Caco-2 (cell line): ENCODE data around the gene HNRNPUL1. TPM values are rescaled to one million over a fixed set of nuclear protein-coding genes. Genes with fewer than 3 reads are reported as not detected.
"Not testable (repeated sequence)": the region's sequence is repeated elsewhere in the genome, so short reads cannot be mapped to it uniquely, and the experiment has no call there.

Experiments used
- BruUV-seq: library from RNA; stranded (reverse); fragments of 400-500 nt; replicated peaks from 2 replicates; lab custom pipeline; 2021; lab: Mats Ljungman, UMichigan
- CTCF ChIA-PET: fragments of 300-600 bp; sonication (Branson Sonifier 250); formaldehyde crosslinking; loops from one replicate; lab custom pipeline; 2022; ENCODE audit warnings: antibody characterized with exemption; lab: Charles Lee
- POLR2A ChIA-PET: fragments of 300-600 bp; sonication (Branson Sonifier 250); formaldehyde crosslinking; loops from one replicate; lab custom pipeline; 2022; ENCODE audit warnings: antibody characterized with exemption; lab: Charles Lee
- DNase-seq, 2 experiments: peaks; one replicate each; pipeline versions ENCODE4 v3.0.0 to v3.0.0-alpha.2; 2020 to 2022
- H3K27me3 ChIP-seq: replicated peaks from 2 replicates; pipeline ENCODE4 v1.6.0; 2011; ENCODE audit warnings: low read length; ENCODE audit not compliant: control insufficient read depth, insufficient read depth
- H3K36me3 ChIP-seq: 2 replicates; pipeline ENCODE4 v1.5.1; 2011; ENCODE audit warnings: low read length; ENCODE audit not compliant: control insufficient read depth, insufficient read depth
- H3K4me1 ChIP-seq: fragments of 250-450 bp; sonication (Bioruptor Pico); 2 replicates; pipeline ENCODE4 v1.5.1; 2020; ENCODE audit warnings: mild to moderate bottlenecking
- H3K4me3 ChIP-seq: 2 replicates; pipeline ENCODE4 v1.5.1; 2011; ENCODE audit warnings: low read depth, mild to moderate bottlenecking, control low read depth, low read length
- H3K9me3 ChIP-seq: fragments of 250-450 bp; sonication (Bioruptor Pico); 2 replicates; pipeline ENCODE4 v1.5.1; 2020; ENCODE audit warnings: mild to moderate bottlenecking, moderate library complexity
- H3K27ac Mint-ChIP-seq: one replicate; pipeline ENCODE4 v1.8.0; 2022; ENCODE audit warnings: mixed read lengths; ENCODE audit not compliant: unreplicated experiment
- H3K27me3 Mint-ChIP-seq: one replicate; pipeline ENCODE4 v1.8.0; 2022; ENCODE audit warnings: mixed read lengths; ENCODE audit not compliant: insufficient read depth, unreplicated experiment
- H3K36me3 Mint-ChIP-seq: one replicate; pipeline ENCODE4 v1.8.0; 2022; ENCODE audit warnings: mild to moderate bottlenecking, mixed read lengths; ENCODE audit not compliant: insufficient read depth, unreplicated experiment
- H3K4me1 Mint-ChIP-seq: one replicate; pipeline ENCODE4 v1.8.0; 2022; ENCODE audit warnings: low read depth, mixed read lengths; ENCODE audit not compliant: unreplicated experiment
- H3K4me3 Mint-ChIP-seq: one replicate; pipeline ENCODE4 v1.8.0; 2022; ENCODE audit warnings: mild to moderate bottlenecking, moderate library complexity, mixed read lengths; ENCODE audit not compliant: unreplicated experiment
- H3K9me3 Mint-ChIP-seq: one replicate; pipeline ENCODE4 v1.8.0; 2022; ENCODE audit warnings: mixed read lengths; ENCODE audit not compliant: unreplicated experiment
- CTCF ChIP-seq, 2 experiments: fragments of 200-600 bp in 1 of 2; IDR thresholded peaks; 1 replicate in 1 of 2; 2 replicates in 1 of 2; pipeline versions ENCODE4 v1.5.1 to v1.8.0; 2011 to 2022; ENCODE audit warnings: antibody characterized with exemption in 1 of 2, control low read depth in 1 of 2, inconsistent platforms in 1 of 2, low read depth in 1 of 2, low read length in 1 of 2, mild to moderate bottlenecking in 1 of 2, moderate library complexity in 1 of 2; ENCODE audit not compliant: insufficient read depth in 1 of 2, severe bottlenecking in 1 of 2, unreplicated experiment in 1 of 2
- intact Hi-C: fragments of 100-400 bp; cut with micrococcal nuclease; formaldehyde crosslinking; loops from one replicate; pipeline ENCODE4 v1.10.0; 2022; ENCODE audit not compliant: unreplicated experiment
- total RNA-seq: library from RNA; stranded (reverse); gene quantifications from 2 replicates; pipeline ENCODE4 v1.2.3, GENCODE V29; 2022

Gene HNRNPUL1
- total RNA-seq, 1 experiment from 2014 or later = 322 TPM

GRCh38 chr19:41341669-41342490, 77.7 kb downstream of the HNRNPUL1 start:
- H3K4me3 ChIP-seq = no peak overlapping the region
- H3K4me1 ChIP-seq = no peaks in the 10 kb centered on the region
- no TSS peak for BruUV-seq
- CTCF ChIA-PET = interaction anchor here (0.5 to 1.8 kb wide), 17 partner anchors 11 to 679 kb away, joined by 3 to 19 read pairs (median 4); partner anchors contain the start of genes B3GNT8, B9D2 and DMAC2
- no peaks in the 10 kb centered on the region for H3K27me3 ChIP-seq
- peaks cover 12% of the 10 kb centered on the region for H3K36me3 Mint-ChIP-seq
- H3K27ac Mint-ChIP-seq = no peak overlapping the region
- H3K9me3 Mint-ChIP-seq = no peaks in the 10 kb centered on the region
- H3K36me3 ChIP-seq = no peaks in the 10 kb centered on the region
- intact Hi-C loops = loop anchor here (1.0 to 10.0 kb wide), 3 partner anchors 10 to 223 kb away; no protein-coding TSS in a partner anchor
- no peaks in the 10 kb centered on the region for H3K9me3 ChIP-seq
- H3K4me3 Mint-ChIP-seq = no peak overlapping the region
- TF ChIP-seq CTCF (IDR thresholded peaks at IDR 0.05; ENCODE audit: insufficient read depth in 1 of 2, low read depth in 1 of 2, low read length in 1 of 2, severe bottlenecking in 1 of 2, unreplicated experiment in 1 of 2) = peak; percentile 53 to 84
- H3K4me1 Mint-ChIP-seq = no peaks in the 10 kb centered on the region
- POLR2A ChIA-PET = no interaction called here
- peak; percentile 68 to 73 for DNase-seq
- no peaks in the 10 kb centered on the region for H3K27me3 Mint-ChIP-seq

DNA sequence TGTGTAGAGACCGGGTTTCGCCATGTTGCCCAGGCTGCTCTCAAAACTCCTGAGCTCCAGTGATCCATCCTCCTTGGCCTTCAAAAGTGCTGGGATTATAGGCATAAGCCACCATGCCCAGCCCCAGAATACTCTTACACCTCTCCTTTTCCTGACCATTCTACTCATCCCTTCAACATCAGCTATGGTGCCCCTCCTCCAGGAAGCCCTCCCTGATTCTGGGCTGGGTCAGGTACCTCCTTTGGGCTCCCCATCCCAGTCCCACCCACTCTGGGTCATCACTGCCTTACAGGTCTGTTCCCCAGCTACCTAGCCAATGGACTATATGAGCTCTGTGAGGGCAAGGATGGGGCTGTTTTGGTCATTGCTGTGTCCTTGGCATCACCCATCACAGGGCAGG, 80.0 kb downstream of the HNRNPUL1 start:
- Mint-ChIP-seq H3K4me1 (no peaks in the 10 kb centered on the region), H3K4me3 (no peak overlapping the region), H3K9me3 (no peaks in the 10 kb centered on the region), H3K27me3 (no peaks in the 10 kb centered on the region), H3K27ac (no peak overlapping the region), H3K36me3 (peaks cover 13% of the 10 kb centered on the region)
- no peaks in the 10 kb centered on the region for H3K9me3 ChIP-seq
- no peaks in the 10 kb centered on the region for H3K4me1 ChIP-seq
- no peaks in the 10 kb centered on the region for H3K36me3 ChIP-seq
- H3K27me3 ChIP-seq = no peaks in the 10 kb centered on the region
- no peak for TF ChIP-seq CTCF (IDR thresholded peaks at IDR 0.05; ENCODE audit: insufficient read depth in 1 of 2, low read depth in 1 of 2, low read length in 1 of 2, severe bottlenecking in 1 of 2, unreplicated experiment in 1 of 2)
- BruUV-seq = no TSS peak
- no peak overlapping the region for H3K4me3 ChIP-seq
- CTCF ChIA-PET = no interaction called here
- POLR2A ChIA-PET = no interaction called here
- DNase-seq = no peak
- intact Hi-C loops = loop anchor here (10.0 kb wide), 1 partner anchor 221 kb away; no protein-coding TSS in a partner anchor

- POLR2A ChIA-PET, H3K4me3 Mint-ChIP-seq, BruUV-seq, DNase-seq, H3K9me3 Mint-ChIP-seq, H3K36me3 ChIP-seq, H3K27ac Mint-ChIP-seq, H3K27me3 ChIP-seq, H3K9me3 ChIP-seq, H3K36me3 Mint-ChIP-seq, H3K4me3 ChIP-seq, H3K4me1 ChIP-seq, H3K27me3 Mint-ChIP-seq: not testable (repeated sequence)
- H3K4me1 Mint-ChIP-seq = peaks cover 11% of the 10 kb centered on the region
- intact Hi-C loops = loop anchor here (10.0 kb wide), 1 partner anchor 218 kb away; no protein-coding TSS in a partner anchor
- CTCF ChIA-PET = interaction anchor here (0.9 kb wide), 1 partner anchor 93 kb away, joined by 4 read pairs; no protein-coding TSS in a partner anchor
Observed at GRCh38 chr19:41346916-41347315, 82.7 kb downstream of the HNRNPUL1 start.
